NCI-H146 treated with DMSO at 0.1 percent for 48 hours (cell line): ENCODE measurements around the gene STK33.
A peak's percentile ranks its signal among the peaks of the same experiment; 100 is the strongest.

Source experiments
- DNase-seq: peaks from one replicate; lab custom pipeline; 2025; ENCODE audit not compliant: unreplicated experiment; lab: John Stamatoyannopoulos, UW

STK33 gene

GRCh38 chr11:8357891-8358566, 236.0 kb downstream of the STK33 start:
- no peak for DNase-seq

GRCh38 chr11:8357505-8357888, 236.5 kb downstream of the STK33 start:
- no peak for DNase-seq

DNA sequence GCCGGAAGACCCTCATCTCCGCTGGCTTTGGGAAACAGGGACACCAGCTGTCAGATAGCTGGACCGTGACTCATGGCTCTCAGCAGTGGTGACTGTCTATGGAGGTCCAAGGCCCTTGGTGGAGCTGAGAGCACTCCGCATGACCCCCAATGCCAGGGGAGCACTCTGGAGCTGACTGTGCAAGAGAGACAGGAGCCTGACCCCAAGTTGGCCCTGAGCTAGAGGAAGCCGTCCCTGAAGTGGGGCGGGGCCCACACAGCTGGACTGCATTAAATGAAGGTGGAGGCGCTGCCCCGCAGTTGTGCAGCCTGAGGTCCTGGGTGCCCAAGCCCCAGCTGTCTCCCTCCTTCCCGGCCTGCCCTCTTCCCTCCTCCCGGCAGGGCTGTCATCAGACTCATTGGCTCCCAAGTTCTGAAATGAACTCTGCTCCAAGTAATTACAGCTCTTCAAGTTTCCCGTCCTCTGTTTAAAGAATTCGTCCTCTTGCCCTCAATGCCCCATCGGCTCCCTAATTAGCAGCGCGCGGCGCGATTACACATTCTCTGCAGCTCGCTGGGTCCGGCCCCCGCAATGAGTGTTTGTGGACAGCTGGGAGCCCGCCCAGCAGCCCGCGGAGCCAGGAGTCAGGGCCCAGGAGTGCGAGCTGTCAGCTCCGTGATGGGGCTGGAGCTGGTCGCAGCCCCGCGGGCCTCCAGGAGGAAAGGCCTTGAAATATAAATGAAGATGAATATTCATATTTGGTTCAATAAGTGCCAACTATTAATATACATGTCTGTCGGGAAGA, 237.1 kb downstream of the STK33 start:
- DNase-seq = no peak

GRCh38 chr11:8356216-8356615, 237.8 kb downstream of the STK33 start:
- no peak for DNase-seq

DNA sequence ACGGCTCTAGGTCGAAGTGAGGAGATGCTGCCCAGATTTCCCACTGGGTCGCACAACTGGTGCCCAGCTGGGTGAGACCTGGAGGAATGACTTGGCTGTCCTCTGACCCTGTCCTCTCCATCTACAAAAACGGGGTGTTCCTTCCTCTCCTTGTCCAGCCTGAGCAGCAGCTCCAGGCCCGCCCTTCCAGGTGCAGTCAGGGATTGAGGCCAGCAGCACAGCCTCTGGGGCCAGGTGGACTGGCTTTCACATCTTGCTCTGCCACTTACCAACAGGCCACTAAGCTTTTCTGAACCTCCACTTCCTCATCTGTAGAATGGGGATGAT, 238.6 kb downstream of the STK33 start:
- DNase-seq = no peak

DNA sequence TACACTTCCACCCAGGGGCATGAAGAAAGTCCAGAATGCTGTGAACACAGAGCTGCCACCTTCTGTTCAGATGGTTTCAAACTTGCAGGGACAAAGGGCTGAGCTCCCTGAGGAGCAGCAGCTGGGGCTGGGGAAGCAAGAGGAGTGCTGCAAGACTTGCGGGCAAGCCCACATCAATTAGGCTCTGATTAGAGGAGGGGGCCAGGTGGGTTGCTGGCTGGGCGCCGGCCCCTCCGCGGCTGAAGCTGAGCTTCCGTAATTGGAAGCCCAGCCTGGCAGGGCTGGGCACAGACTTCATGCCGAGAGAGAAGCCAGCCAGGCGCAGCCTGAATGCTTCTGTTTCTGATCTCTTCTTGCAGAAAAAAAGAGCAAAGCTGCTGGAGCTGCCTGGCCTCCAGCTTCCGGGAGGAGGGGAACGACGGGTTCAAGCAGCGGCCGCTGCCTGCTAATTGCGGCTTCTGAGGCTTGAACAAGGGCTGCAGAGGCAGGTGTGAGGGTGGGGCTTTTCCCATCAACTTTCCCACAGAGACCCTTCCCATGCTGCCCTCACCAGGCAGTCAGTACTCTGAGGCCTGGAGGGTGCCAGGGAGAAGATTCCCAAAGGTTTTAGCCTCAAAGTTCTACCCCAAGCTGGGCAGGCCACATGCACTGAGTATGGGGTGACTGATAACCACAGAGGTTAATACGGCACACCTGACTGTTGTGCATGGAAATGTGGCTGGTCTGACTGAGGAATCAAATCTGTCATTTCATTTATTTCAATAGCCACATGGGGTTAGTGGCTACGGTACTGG, 239.2 kb downstream of the STK33 start:
- peak; percentile 52 for DNase-seq

DNA sequence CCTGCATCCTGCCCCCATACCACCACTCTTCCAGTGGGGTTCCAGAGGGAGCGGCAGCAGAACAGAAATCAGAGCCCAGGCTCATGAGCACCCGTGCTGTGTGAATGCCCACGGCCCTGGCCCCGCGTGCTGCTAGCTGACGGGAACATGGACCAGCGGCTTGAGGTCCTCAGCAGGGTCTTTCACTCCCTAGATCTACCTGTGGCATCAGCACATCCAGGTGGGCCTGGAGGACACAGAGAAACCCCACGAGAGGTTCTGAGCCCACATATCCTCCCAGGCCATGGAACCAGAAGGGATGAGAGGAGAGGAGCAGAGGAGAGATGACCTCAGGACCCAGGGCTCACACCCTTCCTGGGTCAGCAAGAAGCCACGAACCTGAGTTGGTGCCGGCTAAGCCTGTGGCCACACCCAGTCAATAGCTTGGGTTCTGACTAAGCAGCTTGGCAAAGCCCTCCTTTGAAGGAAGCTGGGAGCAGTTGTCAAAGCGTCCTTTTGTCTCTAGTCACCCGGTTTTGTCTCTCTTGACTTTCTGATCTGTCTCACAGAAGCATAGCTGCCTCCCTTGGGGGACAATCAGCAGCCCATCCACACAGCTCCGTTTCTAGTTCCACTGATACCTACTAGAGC, 241.0 kb downstream of the STK33 start:
- DNase-seq = no peak

- DNase-seq = no peak
Measured at GRCh38 chr11:8352103-8352875, 241.7 kb downstream of the STK33 start.

DNA sequence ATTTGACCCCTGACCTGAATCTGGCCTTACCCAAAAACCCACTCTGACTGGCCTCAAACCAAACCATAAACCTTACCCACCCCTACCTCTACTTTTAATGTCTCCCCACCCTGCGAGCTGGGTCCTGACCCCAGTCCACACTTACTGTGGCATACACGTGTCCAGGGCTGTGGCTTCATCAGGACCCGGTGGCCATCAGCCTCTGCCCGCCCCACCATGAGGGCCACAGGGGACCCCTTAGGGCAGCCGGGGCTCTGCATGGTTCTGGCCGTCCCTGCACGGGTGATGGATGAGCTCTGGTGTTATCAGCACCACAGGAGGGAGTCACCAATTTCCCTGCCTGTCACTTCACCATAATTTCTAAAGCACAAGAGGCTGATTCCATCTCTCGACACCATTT, 242.8 kb downstream of the STK33 start:
- DNase-seq = no peak

DNA sequence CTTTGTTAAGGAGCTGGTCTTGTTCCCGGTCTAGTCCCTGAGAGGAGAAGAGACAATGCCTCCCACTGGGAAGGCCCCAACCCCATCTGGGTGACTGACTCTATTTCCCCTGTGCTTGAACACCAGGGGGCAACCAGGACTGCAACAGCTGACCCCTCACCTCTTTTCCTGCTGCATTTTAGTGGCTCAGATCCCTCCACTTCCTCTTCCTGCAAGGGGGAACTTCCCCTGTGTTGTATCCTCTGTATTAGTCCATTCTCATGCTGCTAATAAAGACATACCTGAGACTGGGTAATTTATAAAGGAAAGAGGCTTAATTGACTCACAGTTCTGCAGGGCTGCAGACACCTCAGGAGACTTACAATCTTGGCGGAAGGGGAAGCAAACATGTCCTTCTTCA, 246.1 kb downstream of the STK33 start:
- no peak for DNase-seq

- no peak for DNase-seq
Measured at GRCh38 chr11:8346157-8346755, 247.8 kb downstream of the STK33 start.

DNA sequence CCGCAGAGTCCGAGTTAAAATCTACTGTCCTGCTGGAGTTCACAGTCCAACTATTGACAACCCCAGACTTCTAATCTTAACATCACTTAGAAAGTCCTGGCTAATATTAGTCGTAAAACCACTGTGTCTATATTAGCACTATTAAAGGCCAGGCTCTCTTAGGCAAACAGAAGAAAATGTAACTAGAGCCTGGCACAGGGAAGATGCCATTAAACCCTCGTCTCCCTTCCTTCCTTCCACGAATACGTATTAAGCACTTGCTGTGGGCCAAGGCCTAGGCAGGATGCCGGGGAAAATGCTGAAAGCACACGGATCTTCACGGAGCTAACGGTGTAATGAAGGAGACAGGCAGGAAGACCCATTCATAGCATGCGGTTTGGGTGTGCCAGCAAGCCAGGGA, 248.8 kb downstream of the STK33 start:
- no peak for DNase-seq

DNA sequence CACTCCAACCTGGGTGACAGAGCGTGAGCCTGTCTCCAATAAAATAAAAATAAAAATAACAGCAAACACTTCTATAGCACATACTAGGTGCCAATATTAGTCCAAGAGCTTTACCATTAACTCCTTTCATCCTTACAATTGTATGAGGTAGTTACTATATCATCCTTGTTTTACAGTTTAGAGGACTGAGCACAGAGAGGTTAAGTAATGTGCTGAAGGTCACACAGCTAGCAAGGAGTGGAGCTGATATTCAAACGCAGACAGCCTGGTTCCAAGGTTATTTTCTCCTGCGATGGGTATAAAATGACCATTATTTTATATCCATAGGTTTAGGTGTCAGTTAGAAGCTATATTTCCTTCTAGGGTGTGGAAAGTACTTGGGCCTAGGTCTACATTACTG, 249.7 kb downstream of the STK33 start:
- no peak for DNase-seq

DNA sequence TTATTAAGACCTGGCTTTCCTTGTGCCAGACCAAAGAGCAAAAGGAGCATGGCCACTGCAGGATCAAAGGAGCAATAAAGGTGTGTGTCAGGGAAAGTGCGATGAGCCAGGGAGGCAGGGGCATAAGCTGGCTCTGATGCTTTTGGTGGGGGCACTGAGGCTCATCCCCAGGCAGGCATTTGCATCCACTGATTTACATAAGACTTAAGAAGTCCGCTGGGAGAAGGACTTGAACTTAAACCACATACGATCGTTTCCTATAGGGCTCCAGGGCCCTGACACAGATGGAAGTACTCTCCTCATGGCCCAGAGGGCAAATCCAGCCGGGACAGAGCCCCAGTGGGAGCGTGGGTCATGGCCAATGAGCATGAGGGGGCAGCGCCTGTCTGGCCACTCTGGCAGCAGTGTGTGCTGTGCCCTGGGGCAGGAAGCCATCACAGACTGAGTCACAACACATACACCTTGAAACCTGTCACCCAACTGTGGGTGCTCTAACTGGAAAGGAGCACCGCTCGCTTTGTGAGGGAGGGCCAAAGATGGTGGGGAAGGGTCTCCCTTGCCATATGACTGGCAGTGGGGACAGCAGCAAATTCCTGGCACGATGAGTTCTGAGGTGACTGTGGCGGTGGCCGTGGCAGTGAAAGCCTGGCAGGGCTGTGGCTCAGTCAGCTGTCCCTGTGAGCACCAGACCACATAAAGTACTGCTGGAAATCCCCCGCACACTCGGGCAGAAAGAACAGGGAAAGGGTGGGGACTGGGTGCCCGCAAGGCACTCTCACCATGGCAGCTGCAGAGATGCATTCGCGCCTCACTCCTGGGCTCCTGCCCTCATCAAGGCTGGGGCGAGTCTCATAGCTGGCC, 251.0 kb downstream of the STK33 start:
- no peak for DNase-seq

DNA sequence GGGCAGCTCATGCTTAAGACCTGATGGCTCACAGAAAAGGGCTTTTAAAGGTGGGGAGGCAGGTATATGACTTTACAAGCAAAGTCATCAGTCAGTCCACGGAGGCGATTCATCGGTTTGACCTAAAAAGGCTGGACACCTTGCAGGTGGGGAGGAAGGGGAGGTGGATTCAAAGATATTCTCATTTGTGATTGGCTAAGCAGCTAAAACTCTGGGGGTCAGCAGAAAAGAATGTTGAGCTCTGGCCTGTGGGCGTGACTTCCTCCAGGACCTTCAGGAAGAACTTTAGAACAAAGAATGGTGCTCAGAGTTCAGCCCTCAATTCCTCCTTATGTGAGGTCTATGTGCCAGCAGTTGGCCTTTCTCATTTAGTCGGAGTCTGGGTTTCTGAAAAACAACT, 252.0 kb downstream of the STK33 start:
- DNase-seq = no peak
